HUES6 (cell line): ENCODE data around the gene TRAK1.

Experiments
- H3K27ac ChIP-seq: 2 replicates; pipeline ENCODE4 v1.7.0; 2013; ENCODE audit warnings: low read depth, mild to moderate bottlenecking, low read length, inconsistent platforms
- H3K27me3 ChIP-seq: 2 replicates; pipeline ENCODE4 v1.6.1; 2013; ENCODE audit warnings: low read length; ENCODE audit not compliant: control insufficient read depth, insufficient read depth
- H3K36me3 ChIP-seq: 2 replicates; pipeline ENCODE4 v1.6.1; 2013; ENCODE audit warnings: low read length; ENCODE audit not compliant: control insufficient read depth, insufficient read depth
- H3K4me1 ChIP-seq: 2 replicates; pipeline ENCODE4 v1.6.1; 2013; ENCODE audit warnings: low read length; ENCODE audit not compliant: control insufficient read depth, insufficient read depth
- H3K4me3 ChIP-seq: 2 replicates; pipeline ENCODE4 v1.5.1; 2013; ENCODE audit warnings: low read depth, low read length
- H3K9ac ChIP-seq: one replicate; pipeline ENCODE4 v1.6.1; 2013; ENCODE audit warnings: mild to moderate bottlenecking, low read length
- H3K9me3 ChIP-seq: 2 replicates; pipeline ENCODE4 v1.6.1; 2013; ENCODE audit warnings: low read depth, low read length; ENCODE audit not compliant: control insufficient read depth, insufficient read depth

The TRAK1 gene

GRCh38 chr3:42184651-42185443, 93.7 kb downstream of the TRAK1 start:
- no peak overlapping the region for H3K9ac ChIP-seq

GRCh38 chr3:42187936-42188335, 96.8 kb downstream of the TRAK1 start:
- Histone ChIP-seq H3K4me1 (peaks cover 4% of the 10 kb centered on the region), H3K9me3 (no peaks in the 10 kb centered on the region), H3K36me3 (peaks cover 25% of the 10 kb centered on the region), H3K4me3 (no peak overlapping the region), H3K27ac (no peak overlapping the region), H3K9ac (no peak overlapping the region), H3K27me3 (no peaks in the 10 kb centered on the region)

More at GRCh38 chr3:42184651-42185443, 93.7 kb downstream of the TRAK1 start:
- Histone ChIP-seq H3K9me3 (no peaks in the 10 kb centered on the region), H3K27ac (no peak overlapping the region), H3K27me3 (no peaks in the 10 kb centered on the region), H3K4me3 (no peak overlapping the region), H3K36me3 (peaks cover 20% of the 10 kb centered on the region), H3K4me1 (peaks cover 5% of the 10 kb centered on the region)

GRCh38 chr3:42188376-42188775, 97.2 kb downstream of the TRAK1 start:
- Histone ChIP-seq H3K9ac (no peak overlapping the region), H3K27me3 (no peaks in the 10 kb centered on the region), H3K36me3 (peaks cover 29% of the 10 kb centered on the region), H3K9me3 (no peaks in the 10 kb centered on the region), H3K4me3 (no peak overlapping the region), H3K27ac (no peak overlapping the region), H3K4me1 (peaks cover 4% of the 10 kb centered on the region)

- Histone ChIP-seq H3K4me1 (peaks cover 4% of the 10 kb centered on the region), H3K9ac (no peak overlapping the region), H3K36me3 (peaks cover 33% of the 10 kb centered on the region), H3K9me3 (no peaks in the 10 kb centered on the region), H3K27me3 (no peaks in the 10 kb centered on the region), H3K4me3 (no peak overlapping the region), H3K27ac (no peak overlapping the region)
Measured at GRCh38 chr3:42189001-42189460, 97.9 kb downstream of the TRAK1 start.

- Histone ChIP-seq H3K9ac (no peak overlapping the region), H3K4me3 (no peak overlapping the region), H3K27me3 (no peaks in the 10 kb centered on the region), H3K9me3 (no peaks in the 10 kb centered on the region), H3K27ac (no peak overlapping the region), H3K4me1 (peaks cover 4% of the 10 kb centered on the region; the same call in 1 of the 2 replicates), H3K36me3 (peaks cover 38% of the 10 kb centered on the region)
Measured at GRCh38 chr3:42189736-42190135, 98.6 kb downstream of the TRAK1 start.

GRCh38 chr3:42190701-42191442, 99.7 kb downstream of the TRAK1 start:
- Histone ChIP-seq H3K9me3 (no peaks in the 10 kb centered on the region), H3K36me3 (peaks cover 42% of the 10 kb centered on the region), H3K27me3 (no peaks in the 10 kb centered on the region), H3K9ac (no peak overlapping the region), H3K27ac (no peak overlapping the region), H3K4me1 (peaks cover 4% of the 10 kb centered on the region; the same call in 1 of the 2 replicates), H3K4me3 (no peak overlapping the region)

- H3K27ac ChIP-seq = no peak overlapping the region
- H3K9ac ChIP-seq = no peak overlapping the region
Measured at GRCh38 chr3:42191443-42191747, 100.2 kb downstream of the TRAK1 start.

GRCh38 chr3:42192334-42193200, 101.4 kb downstream of the TRAK1 start:
- Histone ChIP-seq H3K9ac (no peak overlapping the region), H3K27ac (no peak overlapping the region), H3K36me3 (peaks cover 54% of the 10 kb centered on the region), H3K4me1 (peaks cover 4% of the 10 kb centered on the region; the same call in 1 of the 2 replicates), H3K27me3 (no peaks in the 10 kb centered on the region), H3K4me3 (no peak overlapping the region), H3K9me3 (no peaks in the 10 kb centered on the region)

More at GRCh38 chr3:42191443-42191747, 100.2 kb downstream of the TRAK1 start:
- H3K9me3 ChIP-seq = no peaks in the 10 kb centered on the region
- peaks cover 46% of the 10 kb centered on the region for H3K36me3 ChIP-seq
- no peak overlapping the region for H3K4me3 ChIP-seq
- no peaks in the 10 kb centered on the region for H3K27me3 ChIP-seq
- peaks cover 4% of the 10 kb centered on the region; the same call in 1 of the 2 replicates for H3K4me1 ChIP-seq

GRCh38 chr3:42194943-42195510, 103.9 kb downstream of the TRAK1 start:
- no peaks in the 10 kb centered on the region for H3K9me3 ChIP-seq
- peaks cover 68% of the 10 kb centered on the region for H3K36me3 ChIP-seq
- H3K27ac ChIP-seq = no peak overlapping the region
- no peaks in the 10 kb centered on the region for H3K27me3 ChIP-seq
- H3K4me1 ChIP-seq = peaks cover 4% of the 10 kb centered on the region; the same call in 1 of the 2 replicates
- H3K4me3 ChIP-seq = no peak overlapping the region
- no peak overlapping the region for H3K9ac ChIP-seq

GRCh38 chr3:42195879-42196330, 104.7 kb downstream of the TRAK1 start:
- no peaks in the 10 kb centered on the region for H3K9me3 ChIP-seq
- no peak overlapping the region for H3K27ac ChIP-seq
- H3K27me3 ChIP-seq = no peaks in the 10 kb centered on the region
- peaks cover 1% of the 10 kb centered on the region; the same call in 1 of the 2 replicates for H3K4me1 ChIP-seq
- H3K9ac ChIP-seq = no peak overlapping the region
- peaks cover 76% of the 10 kb centered on the region for H3K36me3 ChIP-seq
- no peak overlapping the region for H3K4me3 ChIP-seq
